ENCODE data around the gene CIBAR2.
A peak's percentile ranks its signal among the peaks of the same experiment; 100 is the strongest.

Gene CIBAR2

GRCh38 chr16:85103114-85104079 is 8.9 kb downstream of the CIBAR2 start:
- DNase-seq (ENCODE audit: low read depth), result no peak

GRCh38 chr16:85101956-85102630 is 10.2 kb downstream of the CIBAR2 start:
- no peak for DNase-seq (ENCODE audit: low read depth)

- no peak for DNase-seq (ENCODE audit: low read depth)
Observed at GRCh38 chr16:85100265-85100664, 12.0 kb downstream of the CIBAR2 start.

DNA sequence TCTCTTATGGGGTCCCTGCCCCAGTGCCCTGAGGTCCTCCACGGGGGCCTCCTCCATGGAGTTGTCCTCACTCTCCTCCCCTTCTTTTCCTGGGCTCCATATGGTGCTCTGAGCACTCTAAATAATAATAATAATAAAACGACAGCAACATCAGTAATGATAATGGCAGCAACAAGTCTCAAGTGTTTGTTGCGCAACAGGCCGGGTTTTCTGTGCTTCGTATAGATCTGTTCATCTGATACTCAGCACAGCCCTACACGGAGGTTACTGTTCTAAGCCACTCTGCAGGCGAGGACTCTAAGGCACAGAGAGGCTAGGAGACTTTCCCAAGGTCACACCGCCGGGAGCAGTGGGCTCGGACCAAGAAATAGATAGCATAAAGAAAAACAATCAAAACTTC is 13.7 kb downstream of the CIBAR2 start:
- DNase-seq (ENCODE audit: low read depth), result no peak

DNA sequence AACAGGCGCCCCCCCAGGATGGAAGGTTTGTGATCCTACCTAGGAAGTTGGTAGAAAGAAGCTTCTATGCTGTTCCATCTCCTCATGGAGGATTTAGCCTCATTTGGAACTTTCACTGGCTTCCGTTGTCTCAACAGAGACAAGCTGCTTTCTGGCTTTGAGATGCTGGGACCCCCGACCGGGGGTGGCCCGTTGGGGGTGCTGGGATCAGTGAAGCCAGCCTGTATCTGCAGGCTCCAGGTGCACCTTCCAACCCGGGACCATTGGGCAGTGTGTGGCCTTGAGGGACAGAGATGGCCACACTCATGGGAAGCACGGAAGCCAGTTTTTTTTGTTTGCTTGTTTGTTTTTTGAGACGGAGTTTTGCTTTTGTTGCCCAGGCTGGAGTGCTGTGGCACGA is 15.4 kb downstream of the CIBAR2 start:
- DNase-seq (ENCODE audit: low read depth), result no peak

GRCh38 chr16:85094812-85095211 is 17.5 kb downstream of the CIBAR2 start:
- DNase-seq (ENCODE audit: low read depth), result no peak

DNA sequence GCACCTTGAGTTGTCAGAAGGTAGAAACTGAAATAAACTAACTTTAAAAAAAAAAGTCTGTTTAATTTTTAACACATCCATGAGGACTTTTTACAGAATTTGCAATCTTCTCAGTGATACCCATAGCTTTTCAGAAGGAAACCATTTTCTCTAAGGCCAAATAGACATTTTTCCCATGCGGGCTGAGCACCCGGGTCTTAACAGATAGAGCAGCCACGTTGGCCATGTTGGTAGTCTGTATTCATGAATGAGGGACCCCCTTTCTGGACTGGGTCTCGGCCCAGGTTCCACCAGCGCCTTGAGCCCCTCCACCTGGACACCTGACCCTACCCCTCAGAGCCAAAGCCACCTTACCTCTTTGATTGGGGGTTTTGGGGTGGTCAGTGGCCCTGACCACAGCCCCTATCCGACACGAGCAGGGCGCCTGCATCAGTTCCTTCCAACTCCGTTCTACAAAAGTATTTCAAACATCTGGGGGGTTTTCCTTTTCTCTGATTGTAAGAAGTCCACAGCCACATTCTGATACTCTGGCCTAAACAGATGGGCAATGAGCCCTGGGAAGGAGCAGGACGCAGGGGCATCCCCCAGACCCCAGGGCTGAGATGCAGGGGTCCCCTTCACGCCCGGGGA is 18.0 kb downstream of the CIBAR2 start:
- no peak for DNase-seq (ENCODE audit: low read depth)

GRCh38 chr16:85093705-85094104 is 18.6 kb downstream of the CIBAR2 start:
- no peak for DNase-seq (ENCODE audit: low read depth)

DNA sequence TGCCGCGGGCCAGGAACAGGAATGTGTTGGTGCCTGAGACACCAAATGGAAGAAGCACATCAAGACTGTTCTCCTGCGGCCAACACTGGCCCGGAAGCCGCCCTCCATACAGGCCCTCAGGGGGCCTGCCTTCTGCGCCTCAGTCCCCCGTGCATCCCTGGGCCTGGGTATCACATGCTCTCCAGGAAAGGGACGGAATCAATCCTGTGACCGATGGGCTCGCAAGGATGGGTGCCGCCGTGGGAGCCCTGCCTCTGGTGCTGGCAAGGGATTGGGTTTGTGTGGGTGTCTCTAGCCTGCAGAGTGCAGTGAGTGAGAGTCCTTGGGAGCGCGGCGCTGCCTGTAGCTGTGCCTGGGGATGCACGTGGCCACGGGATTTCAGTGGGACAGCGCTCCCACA is 19.4 kb downstream of the CIBAR2 start:
- no peak for DNase-seq (ENCODE audit: low read depth)

GRCh38 chr16:85092309-85092708 is 20.0 kb downstream of the CIBAR2 start:
- DNase-seq (ENCODE audit: low read depth), result no peak

GRCh38 chr16:85091522-85091910 is 20.8 kb downstream of the CIBAR2 start:
- no peak for DNase-seq (ENCODE audit: low read depth)

DNA sequence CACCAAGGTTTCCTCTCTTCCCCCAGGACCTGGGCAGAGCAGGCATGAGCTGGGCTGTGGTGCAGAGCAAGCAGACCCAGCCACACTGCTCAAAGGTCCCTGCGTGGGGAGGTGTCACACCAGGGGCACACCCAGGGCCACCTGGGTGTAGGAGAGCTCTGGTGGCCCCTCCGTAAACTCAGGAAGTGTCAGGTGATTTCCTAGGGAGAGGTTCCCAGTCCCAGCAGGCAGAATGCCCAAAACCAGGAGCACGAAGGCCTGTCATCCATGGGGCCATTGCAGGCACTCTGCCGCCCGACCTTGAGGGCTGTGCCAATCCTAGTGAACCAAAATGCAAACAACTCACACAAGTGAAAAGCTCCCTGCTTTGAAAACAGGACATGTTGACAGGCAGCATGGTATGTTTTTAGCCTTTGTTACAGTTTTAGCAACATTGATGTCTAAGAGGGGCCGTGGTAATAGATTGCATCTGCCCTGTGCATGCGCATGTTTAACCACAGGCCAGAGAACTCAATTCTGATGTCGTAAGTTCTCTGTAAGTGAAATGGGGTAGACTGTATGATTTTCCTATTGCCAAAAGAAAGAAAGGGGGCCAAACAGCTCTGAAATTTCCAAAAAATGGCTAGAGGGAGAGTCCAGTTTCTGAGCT is 21.3 kb downstream of the CIBAR2 start:
- DNase-seq (ENCODE audit: low read depth), result no peak

GRCh38 chr16:85090181-85090580 is 22.1 kb downstream of the CIBAR2 start:
- DNase-seq (ENCODE audit: low read depth), result no peak

GRCh38 chr16:85089525-85089924 is 22.7 kb downstream of the CIBAR2 start:
- no peak for DNase-seq (ENCODE audit: low read depth)

- no peak for DNase-seq (ENCODE audit: low read depth)
Observed at GRCh38 chr16:85088570-85089199, 23.6 kb downstream of the CIBAR2 start.

DNA sequence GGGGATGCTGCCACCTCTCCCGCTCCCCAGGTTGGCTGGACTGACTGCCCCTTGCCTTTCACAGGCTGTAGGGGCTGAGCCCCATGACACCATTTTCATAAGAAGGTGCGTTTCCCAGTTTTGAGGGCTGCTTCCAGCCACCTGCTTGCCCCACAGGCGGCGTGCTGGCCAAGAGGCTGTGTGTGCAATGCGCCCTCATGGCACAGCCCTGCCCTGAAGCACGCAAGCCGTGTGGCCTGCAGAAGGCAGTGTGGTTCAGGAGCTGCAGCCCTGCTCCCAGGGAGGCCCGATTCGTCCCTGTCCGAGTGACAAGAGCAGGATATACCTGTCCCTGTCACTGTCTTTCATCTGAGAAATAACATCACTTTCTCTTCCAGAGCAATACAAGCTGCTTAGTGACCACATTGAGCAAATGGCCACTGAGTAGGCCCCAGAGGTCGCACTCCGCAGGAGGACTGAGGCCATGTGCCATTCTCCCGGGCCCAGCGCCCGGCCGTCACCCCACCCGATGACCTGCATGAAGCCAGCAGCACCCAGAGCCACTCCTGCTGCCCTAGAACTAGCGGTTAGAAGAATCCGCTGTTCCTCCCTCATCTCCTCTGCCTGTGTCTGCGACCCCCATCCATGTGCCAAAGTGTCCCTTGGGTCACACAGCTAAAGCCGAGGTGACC is 24.2 kb downstream of the CIBAR2 start:
- DNase-seq (ENCODE audit: low read depth), result no peak

GRCh38 chr16:85086347-85087291 is 25.7 kb downstream of the CIBAR2 start:
- DNase-seq (ENCODE audit: low read depth), result peak; percentile 49

DNA sequence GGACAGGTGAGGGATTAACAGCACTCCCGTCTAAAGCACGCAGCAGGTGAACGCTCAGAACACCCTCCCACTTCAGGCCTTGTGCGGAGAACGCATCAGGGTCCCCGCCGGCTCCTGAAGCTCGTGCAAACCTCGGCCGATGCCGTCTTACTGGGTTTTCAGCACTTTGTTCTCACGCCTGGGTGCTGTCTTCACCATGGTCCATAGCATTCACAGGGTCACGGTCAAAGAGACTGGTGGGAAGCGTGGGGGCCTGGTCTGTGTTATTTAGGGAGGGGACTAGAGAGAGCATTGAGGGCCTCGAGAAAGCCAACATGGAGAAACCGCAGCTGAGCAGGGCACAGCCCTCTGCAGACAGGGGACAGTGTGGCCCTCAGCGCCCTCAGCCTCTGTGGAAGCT is 26.6 kb downstream of the CIBAR2 start:
- DNase-seq (ENCODE audit: low read depth), result no peak

DNA sequence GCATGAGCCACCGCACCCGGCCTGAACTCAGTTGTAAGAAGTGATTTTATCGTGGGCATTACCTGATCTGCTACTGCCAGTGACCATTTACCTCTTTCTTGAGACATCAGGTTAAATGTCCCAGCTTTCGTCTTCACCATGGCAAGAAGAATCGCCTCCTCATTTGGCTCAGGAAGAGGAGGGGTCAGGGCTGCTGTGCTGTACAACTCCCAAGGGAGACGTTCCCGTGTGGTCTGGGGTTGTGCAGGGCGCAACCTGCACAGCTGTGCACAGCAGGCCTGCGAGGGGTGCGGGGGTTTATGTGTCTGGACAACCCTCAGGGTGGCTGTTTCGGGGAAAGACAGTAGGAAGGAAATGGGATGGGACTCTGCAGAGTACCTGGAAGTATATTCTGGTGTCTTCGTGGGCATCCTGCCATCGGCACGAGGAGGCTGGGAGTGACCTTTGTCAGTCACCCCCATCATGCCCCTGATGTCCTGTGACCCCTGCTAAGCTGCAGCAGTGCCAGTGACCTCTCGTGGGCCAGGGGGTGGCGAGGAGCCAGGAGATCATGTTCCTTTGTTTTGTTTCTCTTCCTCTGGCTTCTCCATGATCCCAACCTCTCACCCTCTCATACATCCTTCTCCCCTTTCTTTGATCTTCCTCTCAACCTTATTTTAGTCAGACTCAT is 27.3 kb downstream of the CIBAR2 start:
- DNase-seq (ENCODE audit: low read depth), result no peak

Measured in stimulated activated CD8-positive, alpha-beta memory T cell treated with anti-CD3 and anti-CD28 coated beads, Interleukin-7, amount 100 ng/mL, for 24 hours (primary cell).